GM18502 (cell line): ENCODE data around the gene ACTR3C.
"Not testable (repeated sequence)": the region's sequence is repeated elsewhere in the genome, so short reads cannot be mapped to it uniquely, and the experiment has no call there.

Experiments
- ATAC-seq: cut with Tn5 transposase; IDR thresholded peaks from one replicate; pipeline ENCODE4 v1.9.1; 2021; ENCODE audit warnings: mild to moderate bottlenecking; ENCODE audit not compliant: unreplicated experiment, poor library complexity

The ACTR3C gene

DNA sequence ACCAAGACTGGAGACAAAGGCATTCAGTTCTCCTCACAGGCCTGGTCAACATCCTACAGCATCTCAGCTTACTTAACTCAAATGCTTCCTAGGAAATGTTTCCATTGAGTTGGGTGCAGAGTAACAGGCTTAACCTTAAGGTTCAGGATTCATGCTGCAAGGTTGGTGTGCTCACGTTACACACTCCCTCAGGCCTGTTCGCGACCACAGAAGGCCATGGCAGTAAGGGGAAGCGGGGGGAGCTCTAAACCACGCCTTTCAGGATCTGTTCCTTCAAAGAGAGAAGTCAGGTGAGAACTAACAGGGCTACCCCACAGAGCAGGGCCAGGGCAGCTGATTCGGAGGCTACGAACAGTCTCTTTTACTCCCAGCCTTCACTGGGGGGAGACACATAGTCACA lies 35.5 kb downstream of the ACTR3C start:
- not testable (repeated sequence) for ATAC-seq

GRCh38 chr7:150285849-150286754 lies 37.2 kb downstream of the ACTR3C start:
- ATAC-seq: peak; percentile 64

DNA sequence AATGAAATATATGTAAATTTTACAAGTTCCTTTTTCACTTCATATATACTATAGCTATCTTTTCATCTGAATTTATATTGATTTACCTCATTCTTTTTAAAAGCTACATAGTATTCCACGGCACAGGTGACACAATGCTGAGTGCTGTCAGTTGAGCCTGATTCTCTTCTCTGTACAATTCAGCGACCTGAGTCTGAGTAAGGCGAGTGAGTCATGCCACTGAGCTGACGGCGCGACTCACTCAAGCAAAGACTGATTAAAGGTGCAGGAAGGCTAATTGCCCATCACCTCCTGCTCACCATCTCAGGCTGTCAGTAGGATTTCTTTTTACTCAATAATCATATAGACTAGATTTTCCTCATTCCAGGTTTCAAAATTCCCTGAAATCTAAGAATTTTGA lies 39.7 kb downstream of the ACTR3C start:
- not testable (repeated sequence) for ATAC-seq

GRCh38 chr7:150283111-150283510 lies 40.2 kb downstream of the ACTR3C start:
- not testable (repeated sequence) for ATAC-seq

GRCh38 chr7:150281681-150282403 lies 41.5 kb downstream of the ACTR3C start:
- not testable (repeated sequence) for ATAC-seq

- ATAC-seq: not testable (repeated sequence)
Measured at GRCh38 chr7:150278383-150278782, 45.0 kb downstream of the ACTR3C start.

GRCh38 chr7:150276132-150276695 lies 47.1 kb downstream of the ACTR3C start:
- ATAC-seq: peak; percentile 53

DNA sequence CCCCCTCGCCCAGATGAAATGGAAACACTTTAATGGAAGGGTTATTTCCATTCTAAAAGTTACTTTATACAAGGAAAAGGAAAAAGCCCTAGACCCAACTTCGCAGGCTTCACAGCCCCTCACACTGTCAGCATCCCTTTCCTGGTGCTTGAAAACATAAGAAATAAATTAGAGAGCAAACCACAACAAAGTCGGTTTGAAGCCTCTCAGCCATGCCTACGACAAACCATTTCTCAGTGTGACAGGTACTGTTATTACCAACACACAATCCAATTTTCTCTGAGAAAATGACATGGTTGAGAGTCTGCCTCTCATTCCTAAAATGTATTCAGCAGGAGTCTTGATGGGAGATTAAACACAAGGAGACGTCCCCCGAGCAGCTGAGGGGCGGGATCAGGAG lies 51.4 kb downstream of the ACTR3C start:
- not testable (repeated sequence) for ATAC-seq

- not testable (repeated sequence) for ATAC-seq
Measured at GRCh38 chr7:150270101-150270824, 53.1 kb downstream of the ACTR3C start.

DNA sequence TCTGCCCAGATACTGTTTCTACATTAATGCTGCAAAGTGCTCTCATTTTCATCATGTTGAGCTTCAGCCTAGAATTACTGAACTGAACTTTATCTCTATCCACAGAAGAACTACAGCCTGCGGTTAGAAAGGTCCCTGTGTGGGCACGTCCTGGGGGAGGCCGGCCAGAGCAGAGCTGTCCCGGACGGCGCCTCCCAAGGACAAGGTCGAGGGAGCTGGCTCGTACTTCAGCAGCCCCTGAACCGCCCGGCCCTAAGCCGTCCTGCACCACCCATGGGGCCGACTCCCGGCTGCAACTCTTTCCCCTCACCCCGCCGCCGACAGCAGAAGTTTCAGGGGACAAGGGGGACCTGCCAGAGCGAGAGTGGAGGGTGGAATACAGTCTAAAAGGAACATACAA lies 54.5 kb downstream of the ACTR3C start:
- ATAC-seq: not testable (repeated sequence)

- not testable (repeated sequence) for ATAC-seq
Measured at GRCh38 chr7:150268287-150268686, 55.1 kb downstream of the ACTR3C start.

GRCh38 chr7:150266953-150267665 lies 56.2 kb downstream of the ACTR3C start:
- not testable (repeated sequence) for ATAC-seq

DNA sequence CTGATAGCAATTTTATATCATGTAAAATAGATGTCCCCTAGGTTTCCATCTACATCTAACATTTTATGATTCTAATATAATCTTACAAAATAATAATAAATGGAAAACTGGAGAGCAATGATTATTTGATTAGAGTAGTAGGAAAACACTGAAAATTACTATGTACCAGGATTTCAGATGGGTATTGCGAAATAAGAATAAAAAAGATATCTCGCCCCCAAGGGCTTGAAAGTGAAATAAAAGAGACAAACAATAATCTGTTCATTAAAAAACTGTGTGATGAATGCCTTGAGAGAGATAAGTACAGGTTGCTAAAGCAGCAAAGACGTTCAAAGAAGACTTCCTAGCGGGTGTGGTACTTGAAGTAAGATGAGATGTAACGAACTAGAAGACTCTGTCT lies 60.7 kb downstream of the ACTR3C start:
- not testable (repeated sequence) for ATAC-seq

DNA sequence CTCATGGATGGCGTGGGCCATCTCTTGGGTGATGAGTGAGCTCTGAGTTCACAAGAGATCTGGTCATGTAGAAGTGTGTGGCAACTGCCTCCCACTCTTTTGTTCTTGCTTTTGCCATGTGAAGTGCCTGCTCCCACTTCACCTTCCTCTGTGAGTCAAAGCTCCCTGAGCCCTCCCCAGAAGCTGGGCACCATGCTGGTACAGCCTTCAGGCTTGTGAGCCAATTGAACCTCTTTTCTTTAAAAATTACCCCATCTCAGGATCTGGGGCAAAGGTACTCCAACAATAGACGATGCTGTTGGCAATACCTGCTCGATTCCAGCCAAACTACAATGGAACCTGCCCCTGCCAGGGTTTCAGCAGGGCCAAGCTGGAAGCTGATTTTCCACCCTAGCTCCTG lies 75.6 kb downstream of the ACTR3C start:
- ATAC-seq: not testable (repeated sequence)

DNA sequence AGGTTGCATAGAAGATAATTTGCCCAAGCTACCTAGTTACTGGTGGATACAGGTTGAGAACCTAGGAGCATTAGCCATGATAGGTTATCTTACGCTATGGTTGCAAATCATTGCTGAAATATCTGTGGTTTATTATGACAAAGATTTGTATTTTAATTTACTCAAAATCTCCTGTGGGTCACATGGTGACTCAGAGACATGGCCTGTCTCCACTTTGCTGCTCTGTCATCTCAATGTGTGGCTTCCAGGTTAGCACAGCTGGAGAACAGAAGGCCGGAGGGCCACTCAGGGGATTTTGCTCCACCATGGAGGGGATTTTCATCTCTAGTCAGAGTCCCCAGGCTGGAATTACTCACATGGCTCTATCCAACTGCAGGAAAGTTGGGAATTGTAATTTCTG lies 78.1 kb downstream of the ACTR3C start:
- ATAC-seq: not testable (repeated sequence)

GRCh38 chr7:150242935-150243334 lies 80.4 kb downstream of the ACTR3C start:
- ATAC-seq: not testable (repeated sequence)

DNA sequence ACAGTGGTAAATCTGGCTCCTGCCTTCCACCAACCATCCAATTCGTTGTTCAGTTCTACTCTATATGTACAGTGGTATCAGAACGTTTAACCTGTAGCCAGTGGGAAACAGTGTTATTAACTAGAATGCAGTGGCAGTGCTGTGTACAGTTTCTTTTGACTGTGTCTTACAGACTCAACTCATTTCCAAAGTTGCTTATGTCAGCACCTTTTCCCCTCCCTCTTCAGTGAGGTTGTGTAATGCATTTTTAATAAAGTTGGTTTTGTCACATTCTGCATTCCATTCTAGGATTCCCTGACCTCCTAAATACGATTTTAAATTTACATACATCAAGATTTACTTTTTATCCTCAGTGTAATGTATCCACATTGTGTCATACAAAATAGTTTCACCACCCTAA lies 97.9 kb downstream of the ACTR3C start:
- not testable (repeated sequence) for ATAC-seq

GRCh38 chr7:150222083-150222972 lies 101.0 kb downstream of the ACTR3C start:
- ATAC-seq: not testable (repeated sequence)
